IMR-90 (cell line): ENCODE results near the gene KCNMA1.

ENCODE experiments used
- CEBPB ChIP-seq: IDR thresholded peaks from 2 replicates; pipeline ENCODE4 v1.6.1; 2012; ENCODE audit warnings: low read depth, low read length, improper control_type of control experiment
- FOS ChIP-seq: fragments of 150-350 bp; IDR thresholded peaks from 2 replicates; pipeline ENCODE4 v1.6.1; 2016; ENCODE audit warnings: low read depth, low read length
- MAZ ChIP-seq: IDR thresholded peaks from 2 replicates; pipeline ENCODE4 v1.6.1; 2012; ENCODE audit warnings: low read depth, mild to moderate bottlenecking, low read length, improper control_type of control experiment, moderate library complexity, borderline replicate concordance
- POLR2A ChIP-seq: IDR thresholded peaks from 2 replicates; pipeline ENCODE4 v1.6.1; 2012; ENCODE audit warnings: mild to moderate bottlenecking, low read depth, low read length
- RCOR1 ChIP-seq: IDR thresholded peaks from 2 replicates; pipeline ENCODE4 v1.6.1; 2012; ENCODE audit warnings: mild to moderate bottlenecking, low read length, improper control_type of control experiment; ENCODE audit not compliant: insufficient replicate concordance
- TF ChIP-seq, protein P1 (sequence below): conservative IDR thresholded peaks from 2 replicates; pipeline ENCODE4 v1.5.1; 2012; ENCODE audit warnings: mild to moderate bottlenecking, low read depth, low read length, improper control_type of control experiment

DNA sequence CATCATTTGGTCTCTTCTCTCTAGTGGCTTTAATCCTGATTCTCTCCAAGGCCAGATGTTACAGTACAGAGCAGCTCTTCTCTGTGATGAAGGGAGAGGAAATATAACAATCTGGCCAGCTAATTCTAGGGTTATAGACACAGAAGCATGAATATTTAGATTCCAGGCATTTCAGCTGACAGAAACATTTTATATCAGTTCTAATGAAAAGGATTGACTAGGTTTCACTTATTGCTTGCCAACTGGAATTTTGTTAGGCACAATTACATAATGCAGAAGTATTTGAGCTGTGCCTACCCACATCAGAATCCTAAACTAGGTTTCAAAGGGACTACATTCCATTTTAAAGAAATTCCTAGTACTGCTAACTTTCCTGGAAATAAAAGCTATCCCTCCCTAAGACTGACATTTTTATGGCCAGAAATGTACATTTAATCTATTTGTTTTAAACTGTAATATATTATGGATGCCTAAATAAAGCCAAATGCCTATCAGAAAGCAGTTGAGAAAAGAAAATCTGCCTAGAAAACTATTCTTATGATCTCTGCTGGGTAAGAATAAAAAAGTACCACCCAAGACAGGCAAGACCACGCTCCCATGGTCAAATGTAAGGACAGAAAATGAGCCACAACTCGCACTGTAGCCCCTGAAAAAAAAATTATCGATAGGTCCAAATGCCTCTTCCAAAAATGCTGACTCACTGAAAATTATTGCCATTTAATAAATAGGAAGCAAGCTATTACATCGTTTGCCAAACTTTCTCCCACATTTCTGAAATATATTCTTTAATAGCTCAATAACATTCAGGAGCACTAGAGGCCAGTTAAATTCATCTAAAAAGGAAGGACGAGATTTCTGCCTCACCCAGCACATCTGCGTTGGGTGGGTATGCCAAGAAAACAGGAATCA is 498.1 kb downstream of the KCNMA1 start:
- TF ChIP-seq POLR2A (no peak), RCOR1 (no peak), FOS (no peak), MAZ (no peak), CEBPB (no peak)
- TF ChIP-seq, protein P1, sequence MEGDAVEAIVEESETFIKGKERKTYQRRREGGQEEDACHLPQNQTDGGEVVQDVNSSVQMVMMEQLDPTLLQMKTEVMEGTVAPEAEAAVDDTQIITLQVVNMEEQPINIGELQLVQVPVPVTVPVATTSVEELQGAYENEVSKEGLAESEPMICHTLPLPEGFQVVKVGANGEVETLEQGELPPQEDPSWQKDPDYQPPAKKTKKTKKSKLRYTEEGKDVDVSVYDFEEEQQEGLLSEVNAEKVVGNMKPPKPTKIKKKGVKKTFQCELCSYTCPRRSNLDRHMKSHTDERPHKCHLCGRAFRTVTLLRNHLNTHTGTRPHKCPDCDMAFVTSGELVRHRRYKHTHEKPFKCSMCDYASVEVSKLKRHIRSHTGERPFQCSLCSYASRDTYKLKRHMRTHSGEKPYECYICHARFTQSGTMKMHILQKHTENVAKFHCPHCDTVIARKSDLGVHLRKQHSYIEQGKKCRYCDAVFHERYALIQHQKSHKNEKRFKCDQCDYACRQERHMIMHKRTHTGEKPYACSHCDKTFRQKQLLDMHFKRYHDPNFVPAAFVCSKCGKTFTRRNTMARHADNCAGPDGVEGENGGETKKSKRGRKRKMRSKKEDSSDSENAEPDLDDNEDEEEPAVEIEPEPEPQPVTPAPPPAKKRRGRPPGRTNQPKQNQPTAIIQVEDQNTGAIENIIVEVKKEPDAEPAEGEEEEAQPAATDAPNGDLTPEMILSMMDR, result no peak
